Measurements from ENCODE around the gene PAM16.
A peak's percentile ranks its signal among the peaks of the same experiment; 100 is the strongest.

Gene PAM16

GRCh38 chr16:4350787-4351659 is at the start of gene PAM16 (continued):
- TF ChIP-seq ZNF792 (tag by site-specific recombination; IDR thresholded peaks at IDR 0.05) (no peak), ZNF26 (tag by site-specific recombination; IDR thresholded peaks at IDR 0.05) (no peak), ZIC2 (tag by site-specific recombination; IDR thresholded peaks at IDR 0.05) (peak; percentile 17; the same call in 1 of the 2 replicates), HIC1 (tag by site-specific recombination; IDR thresholded peaks at IDR 0.05) (peak; percentile 55; the same call in 1 of the 2 replicates), ZNF140 (tag by site-specific recombination; IDR thresholded peaks at IDR 0.05) (no peak), ZBTB26 (tag by site-specific recombination; optimal IDR thresholded peaks at IDR 0.05) (peak; percentile 86), FEZF1 (tag by site-specific recombination; IDR thresholded peaks at IDR 0.05) (no peak), ZNF626 (tag by site-specific recombination; IDR thresholded peaks at IDR 0.05) (no peak), REPIN1 (tag by site-specific recombination; IDR thresholded peaks at IDR 0.05; ENCODE audit: low read depth) (no peak), ZNF791 (tag by site-specific recombination; IDR thresholded peaks at IDR 0.05) (no peak), YY2 (tag by site-specific recombination; IDR thresholded peaks at IDR 0.05) (no peak), ZSCAN4 (tag by site-specific recombination; IDR thresholded peaks at IDR 0.05) (no peak), ZNF555 (tag by site-specific recombination; conservative IDR thresholded peaks at IDR 0.05) (no peak), HOXA7 (CRISPR knock-in tag; IDR thresholded peaks at IDR 0.05; ENCODE audit: borderline replicate concordance) (no peak), ZNF214 (tag by site-specific recombination; IDR thresholded peaks at IDR 0.05; ENCODE audit: borderline replicate concordance) (no peak), ZNF175 (tag by site-specific recombination; IDR thresholded peaks at IDR 0.05) (no peak), BCL11B (tag by site-specific recombination; IDR thresholded peaks at IDR 0.05; ENCODE audit: low read depth) (0 out of 2 replicates have a peak, but pooled peaks have one; percentile 15), ZNF521 (tag by site-specific recombination; IDR thresholded peaks at IDR 0.05) (no peak), IKZF3 (tag by site-specific recombination; IDR thresholded peaks at IDR 0.05) (peak; percentile 53; the same call in 1 of the 2 replicates), ZXDB (tag by site-specific recombination; IDR thresholded peaks at IDR 0.05) (no peak), ZFP37 (tag by site-specific recombination; IDR thresholded peaks at IDR 0.05) (no peak)
- TF ChIP-seq, protein P1, sequence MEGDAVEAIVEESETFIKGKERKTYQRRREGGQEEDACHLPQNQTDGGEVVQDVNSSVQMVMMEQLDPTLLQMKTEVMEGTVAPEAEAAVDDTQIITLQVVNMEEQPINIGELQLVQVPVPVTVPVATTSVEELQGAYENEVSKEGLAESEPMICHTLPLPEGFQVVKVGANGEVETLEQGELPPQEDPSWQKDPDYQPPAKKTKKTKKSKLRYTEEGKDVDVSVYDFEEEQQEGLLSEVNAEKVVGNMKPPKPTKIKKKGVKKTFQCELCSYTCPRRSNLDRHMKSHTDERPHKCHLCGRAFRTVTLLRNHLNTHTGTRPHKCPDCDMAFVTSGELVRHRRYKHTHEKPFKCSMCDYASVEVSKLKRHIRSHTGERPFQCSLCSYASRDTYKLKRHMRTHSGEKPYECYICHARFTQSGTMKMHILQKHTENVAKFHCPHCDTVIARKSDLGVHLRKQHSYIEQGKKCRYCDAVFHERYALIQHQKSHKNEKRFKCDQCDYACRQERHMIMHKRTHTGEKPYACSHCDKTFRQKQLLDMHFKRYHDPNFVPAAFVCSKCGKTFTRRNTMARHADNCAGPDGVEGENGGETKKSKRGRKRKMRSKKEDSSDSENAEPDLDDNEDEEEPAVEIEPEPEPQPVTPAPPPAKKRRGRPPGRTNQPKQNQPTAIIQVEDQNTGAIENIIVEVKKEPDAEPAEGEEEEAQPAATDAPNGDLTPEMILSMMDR (tag by site-specific recombination; IDR thresholded peaks at IDR 0.05), result peak; percentile 66
- TF ChIP-seq, protein P2, sequence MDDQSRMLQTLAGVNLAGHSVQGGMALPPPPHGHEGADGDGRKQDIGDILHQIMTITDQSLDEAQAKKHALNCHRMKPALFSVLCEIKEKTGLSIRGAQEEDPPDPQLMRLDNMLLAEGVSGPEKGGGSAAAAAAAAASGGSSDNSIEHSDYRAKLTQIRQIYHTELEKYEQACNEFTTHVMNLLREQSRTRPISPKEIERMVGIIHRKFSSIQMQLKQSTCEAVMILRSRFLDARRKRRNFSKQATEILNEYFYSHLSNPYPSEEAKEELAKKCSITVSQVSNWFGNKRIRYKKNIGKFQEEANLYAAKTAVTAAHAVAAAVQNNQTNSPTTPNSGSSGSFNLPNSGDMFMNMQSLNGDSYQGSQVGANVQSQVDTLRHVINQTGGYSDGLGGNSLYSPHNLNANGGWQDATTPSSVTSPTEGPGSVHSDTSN (CRISPR knock-in tag; IDR thresholded peaks at IDR 0.05), result no peak
- TF ChIP-seq, protein P3, sequence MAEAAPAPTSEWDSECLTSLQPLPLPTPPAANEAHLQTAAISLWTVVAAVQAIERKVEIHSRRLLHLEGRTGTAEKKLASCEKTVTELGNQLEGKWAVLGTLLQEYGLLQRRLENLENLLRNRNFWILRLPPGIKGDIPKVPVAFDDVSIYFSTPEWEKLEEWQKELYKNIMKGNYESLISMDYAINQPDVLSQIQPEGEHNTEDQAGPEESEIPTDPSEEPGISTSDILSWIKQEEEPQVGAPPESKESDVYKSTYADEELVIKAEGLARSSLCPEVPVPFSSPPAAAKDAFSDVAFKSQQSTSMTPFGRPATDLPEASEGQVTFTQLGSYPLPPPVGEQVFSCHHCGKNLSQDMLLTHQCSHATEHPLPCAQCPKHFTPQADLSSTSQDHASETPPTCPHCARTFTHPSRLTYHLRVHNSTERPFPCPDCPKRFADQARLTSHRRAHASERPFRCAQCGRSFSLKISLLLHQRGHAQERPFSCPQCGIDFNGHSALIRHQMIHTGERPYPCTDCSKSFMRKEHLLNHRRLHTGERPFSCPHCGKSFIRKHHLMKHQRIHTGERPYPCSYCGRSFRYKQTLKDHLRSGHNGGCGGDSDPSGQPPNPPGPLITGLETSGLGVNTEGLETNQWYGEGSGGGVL (tag by site-specific recombination; IDR thresholded peaks at IDR 0.05), result no peak
- TF ChIP-seq, protein P4, sequence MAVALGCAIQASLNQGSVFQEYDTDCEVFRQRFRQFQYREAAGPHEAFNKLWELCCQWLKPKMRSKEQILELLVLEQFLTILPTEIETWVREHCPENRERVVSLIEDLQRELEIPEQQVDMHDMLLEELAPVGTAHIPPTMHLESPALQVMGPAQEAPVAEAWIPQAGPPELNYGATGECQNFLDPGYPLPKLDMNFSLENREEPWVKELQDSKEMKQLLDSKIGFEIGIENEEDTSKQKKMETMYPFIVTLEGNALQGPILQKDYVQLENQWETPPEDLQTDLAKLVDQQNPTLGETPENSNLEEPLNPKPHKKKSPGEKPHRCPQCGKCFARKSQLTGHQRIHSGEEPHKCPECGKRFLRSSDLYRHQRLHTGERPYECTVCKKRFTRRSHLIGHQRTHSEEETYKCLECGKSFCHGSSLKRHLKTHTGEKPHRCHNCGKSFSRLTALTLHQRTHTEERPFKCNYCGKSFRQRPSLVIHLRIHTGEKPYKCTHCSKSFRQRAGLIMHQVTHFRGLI (tag by site-specific recombination; IDR thresholded peaks at IDR 0.05), result peak; percentile 32; the same call in 1 of the 2 replicates
